GM23338 (cell line): ENCODE results near the gene KLHDC8A. TPM values are rescaled to one million over a fixed set of nuclear protein-coding genes. Genes with fewer than 3 reads are reported as not detected.

Experiments
- ATAC-seq: fragments of 200-7000 bp; cut with Tn5 transposase; 3 replicates; pipeline ENCODE4 v1.9.1; 2020
- DNase-seq: peaks from one replicate; pipeline ENCODE4 v3.0.0-alpha.2; 2015; ENCODE audit warnings: low spot score
- H2AFZ ChIP-seq: fragments of 200-600 bp; sonication (generic); 2 replicates; pipeline ENCODE4 v1.8.0; 2016; ENCODE audit warnings: antibody characterized with exemption, mild to moderate bottlenecking, moderate library complexity
- H3F3A ChIP-seq: fragments of 200-600 bp; sonication (generic); replicated peaks from 2 replicates; pipeline ENCODE4 v1.8.0; 2017; ENCODE audit warnings: antibody characterized with exemption, mixed run types, low read depth
- H3K27ac ChIP-seq: fragments of 200-600 bp; sonication (generic); 2 replicates; pipeline ENCODE4 v1.6.1; 2016; ENCODE audit warnings: low read depth
- H3K27me3 ChIP-seq: fragments of 200-600 bp; sonication (generic); 2 replicates; pipeline ENCODE4 v1.8.0; 2016; ENCODE audit warnings: mild to moderate bottlenecking, mixed run types, moderate library complexity; ENCODE audit not compliant: insufficient read depth
- H3K36me3 ChIP-seq: fragments of 200-600 bp; sonication (generic); 2 replicates; pipeline ENCODE4 v1.8.0; 2016; ENCODE audit warnings: mild to moderate bottlenecking; ENCODE audit not compliant: insufficient read depth
- H3K4me1 ChIP-seq: fragments of 200-600 bp; sonication (generic); 2 replicates; pipeline ENCODE4 v1.8.0; 2016; ENCODE audit warnings: mild to moderate bottlenecking, moderate library complexity; ENCODE audit not compliant: insufficient read depth
- H3K4me2 ChIP-seq: fragments of 200-600 bp; sonication (generic); 2 replicates; pipeline ENCODE4 v1.7.1; 2017; ENCODE audit warnings: mixed run types
- H3K4me3 ChIP-seq: fragments of 200-600 bp; sonication (generic); 2 replicates; pipeline ENCODE4 v1.6.1; 2016; ENCODE audit warnings: mixed run types
- H3K79me2 ChIP-seq: fragments of 200-600 bp; sonication (generic); replicated peaks from 2 replicates; pipeline ENCODE4 v1.8.0; 2017; ENCODE audit warnings: mild to moderate bottlenecking; ENCODE audit not compliant: insufficient read depth
- H3K9me2 ChIP-seq: fragments of 200-600 bp; sonication (generic); 2 replicates; pipeline ENCODE4 v1.8.0; 2017; ENCODE audit not compliant: insufficient read depth
- H4K20me1 ChIP-seq: fragments of 200-600 bp; sonication (generic); replicated peaks from 2 replicates; pipeline ENCODE4 v1.8.0; 2017; ENCODE audit warnings: mild to moderate bottlenecking; ENCODE audit not compliant: insufficient read depth
- H3K27ac Mint-ChIP-seq: 2 replicates; pipeline ENCODE4 v1.8.0; 2020; ENCODE audit warnings: inconsistent platforms, mild to moderate bottlenecking, moderate library complexity, mixed read lengths
- H3K27me3 Mint-ChIP-seq: 3 replicates; pipeline ENCODE4 v1.8.0; 2022; ENCODE audit warnings: low read depth, mild to moderate bottlenecking, moderate library complexity, mixed read lengths, inconsistent platforms; ENCODE audit not compliant: insufficient read depth, poor library complexity
- H3K36me3 Mint-ChIP-seq: 3 replicates; pipeline ENCODE4 v1.8.0; 2021; ENCODE audit warnings: low read depth, mild to moderate bottlenecking, inconsistent platforms, moderate library complexity, mixed read lengths
- H3K4me1 Mint-ChIP-seq: 3 replicates; pipeline ENCODE4 v1.8.0; 2020; ENCODE audit warnings: mild to moderate bottlenecking, inconsistent platforms, mixed read lengths
- H3K4me3 Mint-ChIP-seq: 3 replicates; pipeline ENCODE4 v1.8.0; 2021; ENCODE audit warnings: moderate library complexity, mild to moderate bottlenecking, inconsistent platforms, mixed read lengths
- H3K9me3 Mint-ChIP-seq: 3 replicates; pipeline ENCODE4 v1.8.0; 2020; ENCODE audit warnings: moderate library complexity, mild to moderate bottlenecking, inconsistent platforms, mixed read lengths
- CREB1 ChIP-seq: fragments of 250-450 bp; sonication (Bioruptor Pico); IDR thresholded peaks from 2 replicates; pipeline ENCODE4 v1.5.0; 2020; ENCODE audit warnings: low read depth, mild to moderate bottlenecking, moderate library complexity
- EZH2 ChIP-seq: fragments of 200-600 bp; sonication (generic); IDR thresholded peaks from one replicate; pipeline ENCODE4 v1.8.0; 2017; ENCODE audit warnings: antibody characterized with exemption, mild to moderate bottlenecking, low read depth; ENCODE audit not compliant: unreplicated experiment
- EZH2phosphoT487 ChIP-seq: fragments of 200-600 bp; sonication (generic); IDR thresholded peaks from one replicate; pipeline ENCODE4 v1.8.1; 2018; ENCODE audit warnings: antibody characterized with exemption; ENCODE audit not compliant: unreplicated experiment
- JUNB ChIP-seq: IDR thresholded peaks from one replicate; pipeline ENCODE4 v1.6.1; 2016; ENCODE audit warnings: antibody characterized with exemption; ENCODE audit not compliant: unreplicated experiment
- NANOG ChIP-seq: IDR thresholded peaks from 2 replicates; pipeline ENCODE4 v1.6.1; 2016; ENCODE audit warnings: antibody characterized with exemption, borderline replicate concordance
- POLR2AphosphoS5 ChIP-seq: IDR thresholded peaks from 2 replicates; pipeline ENCODE4 v1.6.1; 2016; ENCODE audit warnings: antibody characterized with exemption, low read depth
- REST ChIP-seq: IDR thresholded peaks from one replicate; pipeline ENCODE4 v1.6.1; 2018; ENCODE audit warnings: antibody characterized with exemption; ENCODE audit not compliant: unreplicated experiment
- STAT1 ChIP-seq: IDR thresholded peaks from one replicate; pipeline ENCODE4 v1.6.1; 2016; ENCODE audit warnings: antibody characterized with exemption; ENCODE audit not compliant: unreplicated experiment
- ZNF114 ChIP-seq: fragments of 250-450 bp; sonication (Bioruptor Pico); IDR thresholded peaks from 2 replicates; pipeline ENCODE4 v1.5.0; 2020; ENCODE audit warnings: mild to moderate bottlenecking, moderate library complexity
- ZNF331 ChIP-seq: fragments of 250-450 bp; sonication (Bioruptor Pico); IDR thresholded peaks from 2 replicates; pipeline ENCODE4 v1.5.0; 2020; ENCODE audit warnings: low read depth, mild to moderate bottlenecking, moderate library complexity
- ZNF462 ChIP-seq: fragments of 250-450 bp; sonication (Bioruptor Pico); IDR thresholded peaks from 2 replicates; pipeline ENCODE4 v1.5.0; 2020; ENCODE audit warnings: mild to moderate bottlenecking, moderate library complexity
- polyA plus RNA-seq: library from polyadenylated mRNA; unstranded; fragments of >200 nt; fragmentation: Nextera tagmentation; extraction: Ambion mirVana; gene quantifications from 2 replicates; pipeline ENCODE4 v1.2.1, GENCODE V29; 2016
- total RNA-seq: library from RNA; depleted of rRNA; stranded (reverse); fragments of >200 nt; shearing (Covaris generic); gene quantifications from 2 replicates; pipeline ENCODE4 v1.2.3, GENCODE V29; 2014
- TF ChIP-seq, protein P1 (sequence below), 2 experiments: fragments of 200-600 bp in 1 of 2; sonication (generic) in 1 of 2; conservative IDR thresholded peaks; 2 replicates each; pipeline versions ENCODE4 v1.5.1 to v1.6.1; 2016 to 2017; ENCODE audit warnings: antibody characterized with exemption in 2 of 2, low read depth in 2 of 2, mild to moderate bottlenecking in 2 of 2, moderate library complexity in 1 of 2
- TF ChIP-seq, protein P2 (sequence below): IDR thresholded peaks from 2 replicates; pipeline ENCODE4 v1.6.1; 2016; ENCODE audit warnings: antibody characterized with exemption

KLHDC8A gene
- total and polyA plus RNA-seq, 2 experiments from 2014 or later = 1.7 to 2.8 TPM

- Histone ChIP-seq H3K27me3 (peaks cover 26% of the 10 kb centered on the region), H2AFZ (no peak overlapping the region), H3K79me2 (no peaks in the 10 kb centered on the region), H3K9me2 (no peaks in the 10 kb centered on the region), H3K27ac (no peak overlapping the region), H4K20me1 (no peaks in the 10 kb centered on the region), H3F3A (0 out of 2 replicates have a peak, but pooled peaks cover 3% of the 10 kb centered on the region), H3K4me3 (no peak overlapping the region), H3K4me1 (peaks cover 9% of the 10 kb centered on the region; the same call in 1 of the 2 replicates), H3K4me2 (no peak overlapping the region), H3K36me3 (no peaks in the 10 kb centered on the region)
- TF ChIP-seq EZH2 (no peak), JUNB (no peak), ZNF462 (CRISPR knock-in tag) (no peak), NANOG (no peak), STAT1 (no peak), ZNF114 (CRISPR knock-in tag) (no peak), CREB1 (no peak), EZH2phosphoT487 (no peak), POLR2AphosphoS5 (no peak), ZNF331 (CRISPR knock-in tag) (no peak), REST (no peak)
- TF ChIP-seq, protein P1, sequence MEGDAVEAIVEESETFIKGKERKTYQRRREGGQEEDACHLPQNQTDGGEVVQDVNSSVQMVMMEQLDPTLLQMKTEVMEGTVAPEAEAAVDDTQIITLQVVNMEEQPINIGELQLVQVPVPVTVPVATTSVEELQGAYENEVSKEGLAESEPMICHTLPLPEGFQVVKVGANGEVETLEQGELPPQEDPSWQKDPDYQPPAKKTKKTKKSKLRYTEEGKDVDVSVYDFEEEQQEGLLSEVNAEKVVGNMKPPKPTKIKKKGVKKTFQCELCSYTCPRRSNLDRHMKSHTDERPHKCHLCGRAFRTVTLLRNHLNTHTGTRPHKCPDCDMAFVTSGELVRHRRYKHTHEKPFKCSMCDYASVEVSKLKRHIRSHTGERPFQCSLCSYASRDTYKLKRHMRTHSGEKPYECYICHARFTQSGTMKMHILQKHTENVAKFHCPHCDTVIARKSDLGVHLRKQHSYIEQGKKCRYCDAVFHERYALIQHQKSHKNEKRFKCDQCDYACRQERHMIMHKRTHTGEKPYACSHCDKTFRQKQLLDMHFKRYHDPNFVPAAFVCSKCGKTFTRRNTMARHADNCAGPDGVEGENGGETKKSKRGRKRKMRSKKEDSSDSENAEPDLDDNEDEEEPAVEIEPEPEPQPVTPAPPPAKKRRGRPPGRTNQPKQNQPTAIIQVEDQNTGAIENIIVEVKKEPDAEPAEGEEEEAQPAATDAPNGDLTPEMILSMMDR (conservative IDR thresholded peaks at IDR 0.05; ENCODE audit: low read depth in 2 of 2) = no peak; a peak in 1 of 4 replicates
- TF ChIP-seq, protein P2, sequence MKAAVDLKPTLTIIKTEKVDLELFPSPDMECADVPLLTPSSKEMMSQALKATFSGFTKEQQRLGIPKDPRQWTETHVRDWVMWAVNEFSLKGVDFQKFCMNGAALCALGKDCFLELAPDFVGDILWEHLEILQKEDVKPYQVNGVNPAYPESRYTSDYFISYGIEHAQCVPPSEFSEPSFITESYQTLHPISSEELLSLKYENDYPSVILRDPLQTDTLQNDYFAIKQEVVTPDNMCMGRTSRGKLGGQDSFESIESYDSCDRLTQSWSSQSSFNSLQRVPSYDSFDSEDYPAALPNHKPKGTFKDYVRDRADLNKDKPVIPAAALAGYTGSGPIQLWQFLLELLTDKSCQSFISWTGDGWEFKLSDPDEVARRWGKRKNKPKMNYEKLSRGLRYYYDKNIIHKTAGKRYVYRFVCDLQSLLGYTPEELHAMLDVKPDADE = no peak
- no peaks in the 10 kb centered on the region for H3K36me3 Mint-ChIP-seq
- H3K9me3 Mint-ChIP-seq = no peaks in the 10 kb centered on the region
- no peak overlapping the region for H3K4me3 Mint-ChIP-seq
- H3K27me3 Mint-ChIP-seq = peaks cover 44% of the 10 kb centered on the region
- DNase-seq (no peak), ATAC-seq (no peak)
- H3K27ac Mint-ChIP-seq = no peak overlapping the region
- H3K4me1 Mint-ChIP-seq = peaks cover 23% of the 10 kb centered on the region
These were observed 17.5 kb downstream of the KLHDC8A start for GRCh38 chr1:205339197-205339702.
